GM21786 (cell line): Measurements from ENCODE around the gene GAB1.

Experiments
- ATAC-seq: cut with Tn5 transposase; IDR thresholded peaks from one replicate; pipeline ENCODE4 v1.9.1; 2021; ENCODE audit not compliant: unreplicated experiment

The GAB1 gene

DNA sequence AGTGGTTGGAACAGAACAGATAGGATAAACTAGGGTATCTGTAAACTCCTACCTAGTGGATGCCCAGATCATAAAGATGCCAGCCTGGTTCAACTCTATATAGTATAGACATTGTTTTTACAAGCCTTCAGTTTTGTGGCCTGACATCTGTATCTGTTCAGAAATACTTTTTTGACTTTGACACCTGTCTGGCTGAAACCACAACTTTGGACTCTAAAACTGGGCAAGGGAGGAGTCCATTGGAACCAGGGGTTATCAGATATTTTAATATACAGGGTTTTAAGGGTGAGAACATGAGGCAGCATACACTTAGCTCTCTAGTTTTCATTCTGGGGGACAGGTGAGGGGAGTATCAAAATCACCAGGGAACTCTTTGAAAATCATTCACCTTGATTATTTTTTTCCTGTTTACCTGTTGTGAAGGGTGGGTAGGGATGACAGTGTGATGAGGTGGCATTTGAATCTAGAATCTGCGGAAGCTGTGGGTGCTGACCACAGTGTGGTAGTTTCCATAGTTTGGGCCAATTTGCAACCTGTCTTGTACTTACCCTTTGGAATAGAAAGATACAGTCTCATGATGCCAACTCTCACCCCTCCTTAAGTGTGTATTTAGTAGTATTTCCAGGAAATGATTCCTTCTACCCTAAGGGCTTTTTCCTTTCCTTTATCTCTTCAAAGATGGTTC lies 20.6 kb downstream of the GAB1 start:
- no peak for ATAC-seq

- no peak for ATAC-seq
These were observed 21.7 kb downstream of the GAB1 start for GRCh38 chr4:143358419-143358818.

DNA sequence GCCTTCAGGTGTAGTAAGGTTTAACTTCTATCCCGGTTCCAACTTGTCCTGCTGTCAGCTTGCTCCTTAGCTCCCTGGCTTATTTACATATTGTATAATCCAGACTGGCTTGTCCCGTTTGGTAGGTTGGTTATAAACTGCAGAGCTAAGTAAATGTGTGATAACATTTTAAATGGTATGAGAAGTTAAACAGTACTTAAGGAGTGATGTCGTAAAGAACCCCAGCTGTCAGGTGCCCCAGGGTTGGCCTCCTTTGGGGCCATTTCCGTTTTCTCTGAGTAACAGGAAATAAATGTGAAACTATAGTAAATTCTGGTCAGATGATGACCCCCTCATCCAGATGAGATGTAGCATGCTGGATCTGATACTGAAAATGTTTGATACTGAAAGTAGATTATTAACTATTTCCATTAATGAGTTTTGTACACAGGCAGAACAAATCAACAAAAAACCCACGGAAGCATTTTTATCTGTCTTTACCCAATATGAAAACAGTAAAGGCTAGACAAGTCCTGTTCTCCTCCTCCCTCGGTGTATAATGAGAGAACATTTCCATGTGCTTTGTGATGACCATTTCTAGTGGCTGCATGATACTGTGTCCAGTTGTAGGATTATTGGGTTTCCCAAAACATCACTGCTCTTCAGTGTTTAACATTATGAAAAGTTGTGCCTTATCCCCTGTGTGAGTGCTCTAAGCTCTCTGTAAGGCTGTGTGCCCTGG lies 22.4 kb downstream of the GAB1 start:
- ATAC-seq = peak; percentile 83

- ATAC-seq = no peak
These were observed 23.0 kb downstream of the GAB1 start for GRCh38 chr4:143359644-143360193.

GRCh38 chr4:143360838-143361625 lies 24.4 kb downstream of the GAB1 start:
- no peak for ATAC-seq

DNA sequence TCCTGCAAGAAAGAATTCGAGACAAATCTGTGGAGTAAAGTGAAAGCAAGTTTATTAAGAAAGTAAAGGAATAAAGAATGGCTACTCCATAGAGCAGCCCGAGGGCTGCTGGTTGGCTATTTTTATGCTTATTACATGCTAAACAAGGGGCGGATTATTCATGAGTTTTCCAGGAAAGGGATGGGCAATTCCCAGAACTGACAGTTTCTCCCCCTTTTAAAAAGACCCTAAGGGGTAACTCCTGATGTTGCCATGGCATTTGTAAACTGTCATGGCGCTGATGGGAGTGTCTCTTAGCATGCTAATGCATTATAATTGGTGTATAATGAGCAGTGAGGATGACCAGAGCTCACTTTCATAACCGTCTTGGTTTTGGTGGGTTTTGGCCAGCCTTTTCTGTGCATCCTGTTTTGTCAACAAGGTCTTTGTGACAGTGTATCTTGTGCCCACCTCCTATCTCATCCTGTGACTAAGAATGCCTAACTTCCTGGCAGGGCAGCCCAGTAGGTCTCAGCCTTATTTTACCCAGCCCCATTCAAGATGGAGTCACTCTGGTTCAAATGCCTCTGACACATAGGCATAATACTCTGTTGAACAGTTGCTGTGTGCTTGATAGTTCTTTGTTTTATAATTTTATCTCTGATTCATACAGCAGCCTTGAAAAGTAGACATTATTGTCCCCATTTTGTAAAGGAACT lies 25.8 kb downstream of the GAB1 start:
- no peak for ATAC-seq

DNA sequence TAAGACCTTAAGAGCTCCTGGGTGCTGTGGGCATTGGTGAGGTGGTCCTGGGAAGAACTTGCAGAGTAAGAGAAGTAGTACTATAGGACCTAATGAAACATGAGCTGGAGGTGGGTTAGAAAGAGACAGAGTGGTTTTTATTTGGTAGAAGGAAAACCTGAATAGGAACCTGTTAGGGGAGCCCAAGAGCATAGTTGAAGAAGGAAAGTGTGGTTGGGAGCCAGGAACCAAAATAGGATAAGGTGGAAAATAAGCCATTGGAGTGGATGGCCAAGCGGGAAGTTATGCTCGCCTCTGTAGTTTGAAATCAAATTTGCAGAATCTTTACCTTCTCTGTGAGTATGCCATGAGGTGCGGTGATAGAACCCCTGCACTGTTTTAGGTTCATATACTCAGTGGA lies 26.7 kb downstream of the GAB1 start:
- no peak for ATAC-seq

DNA sequence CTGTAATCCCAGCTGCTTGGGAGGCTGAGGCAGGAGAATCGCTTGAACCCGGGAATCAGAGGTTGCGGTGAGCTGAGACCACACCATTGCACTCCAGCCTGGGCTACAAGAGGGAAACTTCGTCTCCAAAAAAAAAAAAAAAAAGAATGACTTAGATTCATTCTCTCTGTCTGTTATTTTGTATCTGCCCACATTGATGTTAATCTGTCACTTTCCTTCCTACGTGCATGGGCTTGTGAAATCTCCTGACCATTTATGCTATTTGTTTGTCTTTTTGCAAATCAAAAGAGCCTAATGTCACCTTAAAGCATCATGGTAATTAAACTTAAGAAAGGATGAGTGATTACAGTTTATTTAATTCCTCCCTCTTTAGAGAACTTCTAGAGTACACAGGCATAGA lies 27.4 kb downstream of the GAB1 start:
- no peak for ATAC-seq

DNA sequence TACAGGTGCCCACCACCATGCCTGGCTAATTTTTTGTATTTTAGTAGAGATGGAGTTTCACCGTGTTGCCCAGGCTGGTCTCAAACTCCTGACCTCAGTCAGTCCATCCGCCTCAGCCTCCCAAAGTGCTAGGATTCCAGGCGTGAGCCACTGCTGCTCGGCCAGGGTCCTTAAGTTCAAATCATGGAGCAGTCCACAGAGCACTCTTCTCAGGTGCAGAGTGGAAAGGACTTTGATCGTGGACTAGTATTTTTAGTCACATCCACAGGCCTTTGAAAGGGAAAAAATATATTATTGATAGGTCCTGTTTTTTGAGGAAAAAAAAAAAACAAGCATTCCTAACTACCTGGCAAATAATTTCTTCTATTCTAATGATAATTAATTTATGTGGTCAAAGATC lies 31.2 kb downstream of the GAB1 start:
- ATAC-seq = no peak

DNA sequence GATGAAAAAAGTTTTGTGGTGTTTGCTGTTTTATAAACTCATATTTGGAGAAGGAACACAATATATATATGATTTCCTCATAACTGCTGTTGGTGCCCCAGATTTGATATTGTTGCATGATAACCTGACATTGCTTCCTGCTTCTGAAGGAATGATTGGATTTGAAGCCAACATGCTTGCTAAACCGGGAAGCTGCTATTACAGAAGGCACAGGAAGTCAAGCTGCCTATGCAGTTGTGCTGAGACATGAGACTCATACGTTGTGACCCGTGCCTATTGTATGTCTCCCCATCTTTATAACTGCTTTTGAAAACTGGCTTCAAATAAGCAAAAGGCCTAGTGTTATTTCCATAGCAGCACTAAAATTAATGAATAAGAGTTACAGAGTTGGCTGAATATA lies 32.9 kb downstream of the GAB1 start:
- ATAC-seq = no peak

DNA sequence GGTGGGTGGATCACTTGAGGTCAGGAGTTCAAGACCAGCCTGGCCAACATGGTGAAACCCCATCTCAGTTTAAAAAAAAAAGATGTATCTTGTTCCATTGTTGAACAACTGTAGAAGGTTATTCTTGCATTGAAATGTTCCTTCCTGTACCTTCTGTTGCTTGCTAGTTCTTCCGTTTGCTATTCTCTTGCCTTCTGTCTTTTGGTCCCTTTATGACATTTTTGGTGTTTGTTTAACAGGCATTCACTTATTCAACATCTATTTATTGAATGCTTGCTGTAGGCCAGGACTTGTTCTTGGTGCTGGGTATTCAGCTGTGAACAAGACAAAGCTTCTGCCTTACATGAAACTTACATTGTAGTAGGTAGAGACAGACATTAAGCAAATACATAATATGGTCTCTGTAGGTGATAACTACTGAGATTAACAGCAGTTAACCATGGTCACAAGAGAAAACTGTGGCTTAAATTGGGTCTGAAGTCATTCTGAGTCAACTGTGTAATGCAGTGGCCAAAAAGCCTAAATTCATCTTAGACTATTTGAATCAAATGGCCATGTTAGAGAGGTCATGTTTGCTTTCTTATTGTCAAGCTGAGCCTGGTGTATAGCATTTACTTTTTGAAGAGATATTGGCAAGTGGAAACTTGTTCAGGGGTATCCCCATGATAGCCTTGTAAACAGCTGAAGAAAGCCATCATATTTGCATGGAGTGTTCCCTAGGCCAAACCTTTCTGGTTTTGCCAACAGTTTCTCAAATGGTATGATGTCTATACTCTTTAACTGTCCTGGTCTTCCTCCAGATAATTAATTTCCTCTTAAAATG lies 35.6 kb downstream of the GAB1 start:
- peak; percentile 63 for ATAC-seq

GRCh38 chr4:143374255-143374654 lies 37.6 kb downstream of the GAB1 start:
- no peak for ATAC-seq

GRCh38 chr4:143374771-143375170 lies 38.1 kb downstream of the GAB1 start:
- ATAC-seq = no peak

GRCh38 chr4:143375326-143376073 lies 38.8 kb downstream of the GAB1 start:
- peak; percentile 41 for ATAC-seq

DNA sequence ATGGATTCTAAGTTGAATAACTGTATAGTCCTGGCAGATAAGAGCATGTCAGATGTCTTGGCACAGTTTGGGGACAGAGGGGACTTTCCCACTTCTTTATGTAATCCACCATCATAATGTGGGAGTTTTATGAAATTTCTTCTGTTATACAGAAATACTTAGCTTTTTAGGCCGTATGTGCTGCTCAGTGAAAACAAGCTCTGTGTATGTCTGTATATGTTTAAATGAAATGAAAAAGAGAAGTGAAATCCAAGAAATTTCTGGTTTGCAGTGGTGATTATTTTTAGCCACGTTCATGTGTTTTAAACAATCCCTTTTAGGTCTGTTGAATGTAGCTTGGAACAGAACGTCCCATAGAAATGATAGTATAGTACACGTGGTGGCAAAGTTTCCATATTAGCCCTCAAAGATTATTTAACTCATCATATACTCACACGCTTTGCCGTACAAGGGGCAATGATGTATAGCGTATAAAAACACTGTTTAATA lies 41.0 kb downstream of the GAB1 start:
- peak; percentile 63 for ATAC-seq

DNA sequence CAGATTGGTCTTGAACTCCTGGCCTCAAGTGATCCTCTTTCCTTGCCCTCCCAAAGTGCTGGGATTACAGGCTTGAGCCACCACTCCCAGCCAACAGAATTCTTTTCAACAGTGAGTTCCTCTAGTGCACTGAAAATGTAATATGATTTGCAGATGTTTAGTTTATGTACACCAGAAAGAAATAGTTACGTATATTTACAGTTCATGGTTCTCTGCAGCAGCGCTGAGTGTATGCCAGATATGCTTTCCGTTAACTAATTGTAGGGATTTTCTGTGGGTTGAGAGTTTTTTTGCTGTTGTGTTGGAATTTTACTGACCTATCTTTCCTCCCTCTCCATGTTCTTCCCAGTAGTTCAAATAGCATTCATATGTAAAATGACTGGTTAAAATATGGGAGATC lies 44.0 kb downstream of the GAB1 start:
- ATAC-seq = no peak

- peak; percentile 40 for ATAC-seq
These were observed 44.8 kb downstream of the GAB1 start for GRCh38 chr4:143381189-143382118.

- no peak for ATAC-seq
These were observed 45.9 kb downstream of the GAB1 start for GRCh38 chr4:143382596-143382995.
